GM18858 (cell line): ENCODE results near the gene MYT1.
"Not testable (repeated sequence)": the region's sequence is repeated elsewhere in the genome, so short reads cannot be mapped to it uniquely, and the experiment has no call there.

Source experiments
- ATAC-seq: cut with Tn5 transposase; IDR thresholded peaks from one replicate; pipeline ENCODE4 v1.9.1; 2021; ENCODE audit not compliant: unreplicated experiment

The MYT1 gene

GRCh38 chr20:64166721-64167615 lies 2.7 kb downstream of the MYT1 start:
- no peak for ATAC-seq

- no peak for ATAC-seq
These were observed 3.4 kb downstream of the MYT1 start for GRCh38 chr20:64167676-64168075.

GRCh38 chr20:64168381-64169090 lies 4.3 kb downstream of the MYT1 start:
- no peak for ATAC-seq

GRCh38 chr20:64169091-64169560 lies 4.9 kb downstream of the MYT1 start:
- no peak for ATAC-seq

- no peak for ATAC-seq
These were observed 7.0 kb downstream of the MYT1 start for GRCh38 chr20:64171211-64171610.

- ATAC-seq, result no peak
These were observed 8.9 kb downstream of the MYT1 start for GRCh38 chr20:64173116-64173515.

GRCh38 chr20:64176551-64176950 lies 12.3 kb downstream of the MYT1 start:
- no peak for ATAC-seq

- ATAC-seq, result no peak
These were observed 12.7 kb downstream of the MYT1 start for GRCh38 chr20:64176971-64177370.

GRCh38 chr20:64177384-64177783 lies 13.1 kb downstream of the MYT1 start:
- ATAC-seq, result no peak

GRCh38 chr20:64177787-64178186 lies 13.5 kb downstream of the MYT1 start:
- no peak for ATAC-seq

GRCh38 chr20:64178925-64179324 lies 14.7 kb downstream of the MYT1 start:
- not testable (repeated sequence) for ATAC-seq

- ATAC-seq, result no peak
These were observed 15.6 kb downstream of the MYT1 start for GRCh38 chr20:64179805-64180204.

- no peak for ATAC-seq
These were observed 16.4 kb downstream of the MYT1 start for GRCh38 chr20:64180673-64181072.

- no peak for ATAC-seq
These were observed 17.1 kb downstream of the MYT1 start for GRCh38 chr20:64181391-64181790.

GRCh38 chr20:64182146-64182865 lies 18.1 kb downstream of the MYT1 start:
- ATAC-seq, result no peak

GRCh38 chr20:64183313-64183712 lies 19.1 kb downstream of the MYT1 start:
- ATAC-seq, result no peak

GRCh38 chr20:64184795-64185194 lies 20.5 kb downstream of the MYT1 start:
- ATAC-seq, result no peak

- no peak for ATAC-seq
These were observed 21.1 kb downstream of the MYT1 start for GRCh38 chr20:64185276-64185900.

- no peak for ATAC-seq
These were observed 21.9 kb downstream of the MYT1 start for GRCh38 chr20:64186071-64186598.

- not testable (repeated sequence) for ATAC-seq
These were observed 23.0 kb downstream of the MYT1 start for GRCh38 chr20:64187213-64187612.

- no peak for ATAC-seq
These were observed 23.8 kb downstream of the MYT1 start for GRCh38 chr20:64188091-64188490.
